A204.1 (cell line): Measurements from ENCODE around the gene CPM.
"Not testable (repeated sequence)": the region's sequence is repeated elsewhere in the genome, so short reads cannot be mapped to it uniquely, and the experiment has no call there.

ENCODE experiments used
- FAIRE-seq: peaks from 2 replicates; lab custom pipeline; 2012; peaks lifted over from hg19 to GRCh38; lab: Jason Lieb, UNC

CPM gene

GRCh38 chr12:68825569-68826217 is 107.3 kb downstream of the CPM start:
- no peak for FAIRE-seq

- no peak for FAIRE-seq
Observed at GRCh38 chr12:68824597-68825250, 108.2 kb downstream of the CPM start.

- FAIRE-seq: no peak
Observed at GRCh38 chr12:68824131-68824530, 108.8 kb downstream of the CPM start.

DNA sequence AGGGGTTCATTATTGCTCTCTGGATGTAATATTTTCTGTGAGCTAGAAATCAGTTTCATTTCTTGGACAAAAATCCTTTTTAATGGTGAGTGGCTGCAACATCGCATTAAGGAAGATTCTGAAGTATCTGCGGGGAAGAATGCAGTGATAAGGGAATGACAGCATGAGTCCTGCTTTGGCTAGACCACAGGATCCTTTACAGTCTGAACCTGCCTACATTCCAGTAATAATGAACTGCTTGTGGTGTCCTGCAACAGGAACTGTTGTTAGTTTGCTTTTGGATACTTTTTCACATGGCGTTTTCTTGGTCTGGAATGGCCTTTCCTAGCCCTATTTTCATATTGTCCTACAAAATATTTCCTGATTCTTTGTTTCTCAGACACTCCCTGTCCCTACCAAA is 109.3 kb downstream of the CPM start:
- FAIRE-seq: no peak

- FAIRE-seq: no peak
Observed at GRCh38 chr12:68821357-68822188, 111.4 kb downstream of the CPM start.

- FAIRE-seq: not testable (repeated sequence)
Observed at GRCh38 chr12:68819481-68819880, 113.5 kb downstream of the CPM start.

- FAIRE-seq: no peak
Observed at GRCh38 chr12:68815928-68816800, 116.8 kb downstream of the CPM start.

DNA sequence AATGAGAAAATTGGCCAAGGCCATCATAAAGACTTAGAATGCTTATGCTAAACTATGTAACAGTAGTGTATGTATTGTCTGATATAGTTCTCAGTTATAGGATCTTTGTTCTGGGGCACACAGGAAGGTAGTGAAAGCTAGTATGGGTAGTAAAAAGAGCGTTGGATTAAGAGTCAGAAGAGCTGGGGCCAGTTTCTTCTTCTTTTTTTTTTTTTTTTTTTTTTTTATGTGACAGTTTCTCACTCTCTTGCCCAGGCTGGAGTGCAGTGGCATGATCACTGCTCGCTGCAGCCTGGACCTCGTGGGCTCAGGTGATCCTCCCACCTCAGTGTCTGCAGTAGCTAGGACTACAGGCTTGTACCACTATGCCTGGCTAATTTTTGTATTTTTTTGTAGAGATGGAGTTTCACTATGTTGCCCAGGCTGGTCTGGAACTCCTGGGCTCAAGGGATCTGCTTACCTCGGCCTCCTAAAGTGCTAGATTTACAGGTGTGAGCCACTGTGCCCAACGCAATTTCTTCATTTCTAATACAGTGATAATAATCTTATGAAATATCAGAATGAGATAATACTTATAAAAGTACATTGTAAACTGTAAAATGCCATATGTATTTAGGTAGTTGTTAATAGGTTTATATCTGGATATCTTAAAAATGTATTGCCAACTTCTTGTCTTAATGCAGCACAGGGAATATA is 117.6 kb downstream of the CPM start:
- FAIRE-seq: no peak

DNA sequence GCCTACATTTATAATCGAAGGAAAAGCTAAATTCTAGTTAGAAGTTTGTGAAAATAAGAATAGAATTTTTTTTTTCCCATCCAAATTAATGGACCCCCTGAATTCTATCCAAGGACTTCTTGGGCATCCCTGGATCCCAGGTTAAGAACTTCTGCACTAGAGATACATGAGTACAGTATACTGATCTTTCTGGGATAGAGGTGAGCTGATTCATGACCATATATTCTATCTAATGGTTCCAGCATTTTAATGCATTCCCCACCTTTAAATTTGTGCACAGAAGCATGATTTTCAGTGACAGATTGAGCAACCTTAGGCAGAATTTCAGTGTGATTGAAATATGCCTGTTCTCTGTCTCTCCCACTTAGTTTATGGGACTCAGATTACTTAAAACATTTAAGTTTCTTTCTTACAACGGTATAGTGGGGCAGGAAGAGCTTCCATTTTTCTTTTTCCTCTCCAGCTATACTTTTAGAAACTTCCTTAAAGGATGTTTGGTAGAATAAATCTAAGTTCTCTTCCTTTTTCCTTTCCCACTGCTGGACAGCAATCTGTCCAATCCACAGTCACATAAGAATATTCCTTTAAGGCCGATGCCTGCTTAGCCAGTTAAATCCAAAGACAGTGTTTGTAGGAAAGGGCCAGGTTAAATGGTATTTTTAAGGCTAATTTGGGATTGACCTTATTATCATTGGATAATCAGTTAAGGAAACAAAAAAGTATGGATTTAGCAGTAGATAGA is 118.3 kb downstream of the CPM start:
- no peak for FAIRE-seq

- no peak for FAIRE-seq
Observed at GRCh38 chr12:68813242-68813593, 119.8 kb downstream of the CPM start.

DNA sequence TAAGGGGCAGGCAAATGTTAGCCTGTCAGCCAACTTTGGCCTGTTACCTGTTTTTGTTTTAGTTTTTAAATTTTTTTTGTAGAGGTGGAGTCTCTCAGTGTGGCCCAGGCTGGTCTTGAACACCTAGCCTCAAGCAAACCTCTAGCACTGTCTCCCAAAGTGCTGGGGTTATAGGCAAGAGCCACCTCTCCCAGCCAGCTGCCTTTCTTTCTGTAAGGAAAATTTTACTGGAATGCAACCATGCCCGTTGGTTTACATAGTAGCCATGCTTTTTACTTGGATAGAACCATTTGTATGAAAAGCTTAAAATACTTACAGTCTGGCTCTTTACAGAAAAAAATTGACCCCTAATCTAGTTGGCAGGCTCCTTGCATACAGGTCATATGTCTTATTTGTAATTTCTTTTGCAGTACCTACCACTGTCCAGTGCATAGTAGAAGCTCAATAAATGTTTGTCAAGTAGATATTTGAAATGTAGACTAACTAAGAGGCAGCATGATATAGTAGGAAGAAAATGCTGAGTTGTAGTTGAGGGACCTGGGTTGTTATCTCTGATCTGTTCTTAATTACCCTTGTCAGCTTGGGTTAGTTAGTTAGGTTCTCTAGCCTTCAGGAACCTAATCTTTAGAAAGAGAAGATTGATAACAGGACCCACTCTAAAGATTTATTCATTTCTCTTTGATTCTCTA is 120.3 kb downstream of the CPM start:
- no peak for FAIRE-seq

GRCh38 chr12:68811573-68811972 is 121.4 kb downstream of the CPM start:
- not testable (repeated sequence) for FAIRE-seq

GRCh38 chr12:68810027-68810389 is 123.0 kb downstream of the CPM start:
- not testable (repeated sequence) for FAIRE-seq

GRCh38 chr12:68809190-68810026 is 123.6 kb downstream of the CPM start:
- no peak for FAIRE-seq

- peak; percentile 49 for FAIRE-seq
Observed at GRCh38 chr12:68808388-68809189, 124.4 kb downstream of the CPM start.

DNA sequence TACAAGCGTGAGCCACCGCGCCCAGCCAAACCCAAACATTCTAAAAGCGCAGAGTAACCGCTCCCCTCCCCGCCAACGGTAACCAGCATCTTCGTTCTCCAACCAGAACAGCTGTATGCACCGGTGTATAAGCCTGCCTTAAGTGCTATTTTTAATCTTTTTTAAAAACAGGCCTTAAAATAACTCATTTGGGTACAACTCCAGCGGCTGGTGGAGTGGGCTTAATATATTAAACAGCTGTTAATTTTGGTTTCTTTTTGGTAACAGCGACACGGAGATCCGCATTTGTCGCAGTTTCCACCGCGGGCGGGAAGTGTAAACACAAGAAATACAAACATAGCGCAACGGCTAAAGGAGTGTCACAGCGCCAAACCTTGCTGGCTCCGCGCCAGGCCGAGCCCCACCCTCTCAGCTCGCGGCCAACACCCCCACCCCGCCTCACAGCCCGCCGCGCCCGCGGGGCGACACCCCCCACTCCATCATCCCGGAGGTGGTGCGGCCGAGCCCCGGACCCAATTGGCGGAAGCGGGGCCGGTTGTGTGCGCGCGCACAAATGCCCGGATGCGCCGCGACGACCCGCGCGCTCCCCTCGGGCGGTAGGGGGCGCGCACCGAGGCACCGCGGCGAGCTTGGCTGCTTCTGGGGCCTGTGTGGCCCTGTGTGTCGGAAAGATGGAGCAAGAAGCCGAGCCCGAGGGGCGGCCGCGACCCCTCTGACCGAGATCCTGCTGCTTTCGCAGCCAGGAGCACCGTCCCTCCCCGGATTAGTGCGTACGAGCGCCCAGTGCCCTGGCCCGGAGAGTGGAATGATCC is 125.2 kb downstream of the CPM start, which contains the start of gene MDM2:
Gene MDM2 (plus strand): TSS at position 602 of the 812 bp plus-strand sequence. CDS start 301 bp downstream, outside the sequence.
- FAIRE-seq: no peak

DNA sequence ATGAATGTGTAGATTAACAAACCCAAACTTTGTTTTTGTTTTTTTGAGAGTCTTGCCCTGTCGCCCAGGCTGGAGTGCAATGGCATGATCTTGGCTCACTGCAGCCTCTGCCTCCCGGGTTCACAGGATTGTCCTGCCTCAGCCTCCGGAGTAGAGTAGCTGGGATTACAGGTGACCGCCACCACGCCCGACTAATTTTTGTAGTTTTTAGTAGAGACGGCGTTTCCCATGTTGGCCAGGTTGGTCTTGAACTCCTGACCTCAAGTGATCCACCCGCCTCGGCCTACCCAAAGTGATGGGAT is 125.7 kb downstream of the CPM start:
- not testable (repeated sequence) for FAIRE-seq
